Omental fat pad (tissue), 4 donors: Measurements from ENCODE around the gene ASAP3. TPM values are rescaled to one million over a fixed set of nuclear protein-coding genes. Genes with fewer than 3 reads are reported as not detected.

Source experiments
- ATAC-seq: fragments of 150-250 bp; one replicate; pipeline ENCODE4 v1.9.1; 2016; ENCODE audit warnings: mild to moderate bottlenecking, moderate library complexity; ENCODE audit not compliant: low FRiP score
- DNase-seq: peaks from one replicate; pipeline ENCODE4 v3.0.0-alpha.2; 2019; ENCODE audit warnings: low spot score
- CTCF ChIP-seq, 3 donors: fragments of 450-650 bp; IDR thresholded peaks; one replicate each; pipeline ENCODE4 v1.5.1; 2016 to 2017; ENCODE audit warnings: antibody characterized with exemption in 3 of 3, mild to moderate bottlenecking in 3 of 3, moderate library complexity in 2 of 3
- total RNA-seq, 4 donors: library from RNA; depleted of rRNA; stranded (reverse); fragments of >200 nt; gene quantifications; one replicate each; pipeline ENCODE4 v1.1.0, GENCODE V29; 2016

The ASAP3 gene
- total RNA-seq, 4 donors from 2014 or later, result 30.6 to 71.7 (median 36.7) TPM

GRCh38 chr1:23403735-23404486 is 80.1 kb downstream of the ASAP3 start:
- peak; percentile 94 for ATAC-seq
- TF ChIP-seq CTCF (IDR thresholded peaks at IDR 0.05), result peak in 2 of 3 donors; percentile 17 to 68
- peak; percentile 91 for DNase-seq

- no peak for TF ChIP-seq CTCF (IDR thresholded peaks at IDR 0.05)
- ATAC-seq (no peak), DNase-seq (no peak)
Observed at GRCh38 chr1:23403355-23403734, 80.6 kb downstream of the ASAP3 start.

- ATAC-seq (no peak), DNase-seq (no peak)
- TF ChIP-seq CTCF (IDR thresholded peaks at IDR 0.05), result no peak
Observed at GRCh38 chr1:23403038-23403336, 81.0 kb downstream of the ASAP3 start.

- no peak for DNase-seq
- TF ChIP-seq CTCF (IDR thresholded peaks at IDR 0.05), result no peak
- no peak for ATAC-seq
Observed at GRCh38 chr1:23402286-23403037, 81.5 kb downstream of the ASAP3 start.

- no peak for DNase-seq
Observed at GRCh38 chr1:23401313-23401712, 82.7 kb downstream of the ASAP3 start.

GRCh38 chr1:23400324-23401114 is 83.5 kb downstream of the ASAP3 start:
- ATAC-seq, result no peak
- no peak for TF ChIP-seq CTCF (IDR thresholded peaks at IDR 0.05)
- no peak for DNase-seq

More at GRCh38 chr1:23401313-23401712, 82.7 kb downstream of the ASAP3 start:
- TF ChIP-seq CTCF (IDR thresholded peaks at IDR 0.05), result no peak
- ATAC-seq, result no peak
